Measurements from ENCODE around the gene C1orf159.

- no peak for TF ChIP-seq POLR2A (IDR thresholded peaks at IDR 0.05)
- no peak for TF ChIP-seq CTCF (IDR thresholded peaks at IDR 0.05 in 4 of 5, conservative IDR thresholded peaks at IDR 0.05 in 1 of 5)
Observed at GRCh38 chr1:1124508-1124785, 8.6 kb upstream of the C1orf159 start.

All from gastrocnemius medialis (tissue), 4 donors.